IMR-90 (cell line): ENCODE results near the gene NOTCH2. TPM values are rescaled to one million over a fixed set of nuclear protein-coding genes. Genes with fewer than 3 reads are reported as not detected.

Source experiments
- ATAC-seq: fragments of 200-7000 bp; cut with Tn5 transposase; 2 replicates; pipeline ENCODE4 v1.9.1; 2020; ENCODE audit warnings: low read depth, mild to moderate bottlenecking, moderate library complexity
- BruUV-seq: library from RNA; stranded (reverse); fragments of 400-500 nt; replicated peaks from 2 replicates; lab custom pipeline; 2021; lab: Mats Ljungman, UMichigan
- CTCF ChIA-PET: fragments of 300-600 bp; formaldehyde crosslinking; extraction: SDS; loops from one replicate; lab custom pipeline; 2021; ENCODE audit warnings: antibody characterized with exemption; lab: Yijun Ruan, JAX
- POLR2A ChIA-PET: fragments of 300-600 bp; sonication (Branson Sonifier 250); formaldehyde crosslinking; loops from one replicate; lab custom pipeline; 2022; ENCODE audit warnings: antibody characterized with exemption; ENCODE audit not compliant: unreplicated experiment; lab: Charles Lee
- DNase-seq: peaks from one replicate; pipeline ENCODE4 v3.0.0; 2013
- H2AFZ ChIP-seq: replicated peaks from 2 replicates; pipeline ENCODE3; 2013; ENCODE audit warnings: low read length, mild to moderate bottlenecking; ENCODE audit not compliant: poor library complexity
- H2AK5ac ChIP-seq: 2 replicates; pipeline ENCODE4 v1.6.1; 2013; ENCODE audit warnings: low read depth, low read length, inconsistent platforms
- H2AK9ac ChIP-seq: replicated peaks from 2 replicates; pipeline ENCODE3; 2013; ENCODE audit warnings: mild to moderate bottlenecking, low read depth, low read length, moderate library complexity; ENCODE audit not compliant: poor library complexity
- H2BK120ac ChIP-seq: 2 replicates; pipeline ENCODE4 v1.6.1; 2013; ENCODE audit warnings: low read depth, low read length, inconsistent platforms
- H2BK15ac ChIP-seq: 3 replicates; pipeline ENCODE4 v1.6.1; 2013; ENCODE audit warnings: low read depth, low read length, inconsistent platforms
- H2BK20ac ChIP-seq: 2 replicates; pipeline ENCODE4 v1.6.1; 2013; ENCODE audit warnings: low read depth, mild to moderate bottlenecking, inconsistent platforms, low read length, moderate library complexity
- H2BK5ac ChIP-seq: 2 replicates; pipeline ENCODE4 v1.6.1; 2013; ENCODE audit warnings: mild to moderate bottlenecking, low read depth, low read length, inconsistent platforms; ENCODE audit not compliant: poor library complexity, severe bottlenecking
- H3K14ac ChIP-seq: replicated peaks from 2 replicates; pipeline ENCODE4 v1.6.1; 2013; ENCODE audit warnings: low read depth, low read length, inconsistent platforms
- H3K18ac ChIP-seq: 2 replicates; pipeline ENCODE4 v1.6.1; 2013; ENCODE audit warnings: low read depth, low read length, control low read depth
- H3K23ac ChIP-seq: 2 replicates; pipeline ENCODE4 v1.6.1; 2013; ENCODE audit warnings: low read depth, low read length, inconsistent platforms
- H3K27ac ChIP-seq: 2 replicates; pipeline ENCODE4 v1.5.1; 2013; ENCODE audit warnings: mild to moderate bottlenecking, control low read depth, low read length; ENCODE audit not compliant: insufficient read depth
- H3K27me3 ChIP-seq: 2 replicates; pipeline ENCODE4 v1.6.1; 2013; ENCODE audit warnings: low read length; ENCODE audit not compliant: control insufficient read depth, insufficient read depth
- H3K36me3 ChIP-seq: 2 replicates; pipeline ENCODE4 v1.6.1; 2013; ENCODE audit warnings: low read length, mixed read lengths; ENCODE audit not compliant: control insufficient read depth, insufficient read depth
- H3K4ac ChIP-seq: 2 replicates; pipeline ENCODE4 v1.6.1; 2013; ENCODE audit warnings: low read depth, low read length, inconsistent platforms
- H3K4me1 ChIP-seq: 2 replicates; pipeline ENCODE4 v1.6.1; 2013; ENCODE audit warnings: low read length, mixed read lengths; ENCODE audit not compliant: control insufficient read depth, insufficient read depth
- H3K4me2 ChIP-seq: 2 replicates; pipeline ENCODE4 v1.6.1; 2013; ENCODE audit warnings: low read depth, mild to moderate bottlenecking, control low read depth, low read length, moderate library complexity
- H3K4me3 ChIP-seq: 2 replicates; pipeline ENCODE4 v1.5.1; 2013; ENCODE audit warnings: low read depth, mild to moderate bottlenecking, control low read depth, low read length, moderate library complexity; ENCODE audit not compliant: insufficient read depth
- H3K56ac ChIP-seq: 2 replicates; pipeline ENCODE4 v1.6.1; 2013; ENCODE audit warnings: low read length, inconsistent platforms; ENCODE audit not compliant: insufficient read depth; ENCODE audit errors: extremely low read depth
- H3K79me1 ChIP-seq, 2 experiments: 2 replicates each; pipeline ENCODE4 v1.6.1; 2013; ENCODE audit warnings: low read length in 2 of 2, inconsistent platforms in 1 of 2, low read depth in 1 of 2
- H3K9ac ChIP-seq: 2 replicates; pipeline ENCODE4 v1.6.1; 2013; ENCODE audit warnings: low read depth, low read length, control low read depth
- H3K9me1 ChIP-seq: 2 replicates; pipeline ENCODE4 v1.6.1; 2013; ENCODE audit warnings: low read length, inconsistent platforms; ENCODE audit not compliant: insufficient read depth
- H3K9me3 ChIP-seq: 2 replicates; pipeline ENCODE4 v1.6.1; 2013; ENCODE audit warnings: low read length; ENCODE audit not compliant: control insufficient read depth, insufficient read depth
- H4K20me1 ChIP-seq: 2 replicates; pipeline ENCODE4 v1.6.1; 2013; ENCODE audit warnings: low read length, inconsistent platforms; ENCODE audit not compliant: insufficient read depth
- H4K5ac ChIP-seq: 2 replicates; pipeline ENCODE4 v1.6.1; 2013; ENCODE audit warnings: mild to moderate bottlenecking, low read depth, low read length, control low read depth
- H4K8ac ChIP-seq, 2 experiments: 2 replicates each; pipeline ENCODE4 v1.6.1; 2013; ENCODE audit warnings: low read depth in 2 of 2, low read length in 2 of 2, control low read depth in 1 of 2, inconsistent platforms in 1 of 2
- H4K91ac ChIP-seq: 2 replicates; pipeline ENCODE4 v1.6.1; 2013; ENCODE audit warnings: low read depth, low read length, inconsistent platforms; ENCODE audit not compliant: insufficient read depth
- BHLHE40 ChIP-seq: fragments of 150-350 bp; IDR thresholded peaks from 2 replicates; pipeline ENCODE4 v1.6.1; 2016; ENCODE audit warnings: mild to moderate bottlenecking, low read depth, low read length
- CEBPB ChIP-seq: IDR thresholded peaks from 2 replicates; pipeline ENCODE4 v1.6.1; 2012; ENCODE audit warnings: low read depth, low read length, improper control_type of control experiment
- CHD1 ChIP-seq: IDR thresholded peaks from 2 replicates; pipeline ENCODE4 v1.6.1; 2012; ENCODE audit warnings: low read depth, low read length, improper control_type of control experiment
- CTCF ChIP-seq: conservative IDR thresholded peaks from 2 replicates; pipeline ENCODE4 v1.5.1; 2012; ENCODE audit warnings: mild to moderate bottlenecking, low read depth, low read length, improper control_type of control experiment
- ELK1 ChIP-seq: fragments of 150-350 bp; IDR thresholded peaks from 2 replicates; pipeline ENCODE4 v1.6.1; 2016; ENCODE audit warnings: low read depth, mild to moderate bottlenecking, low read length, moderate library complexity, borderline replicate concordance
- FOS ChIP-seq: fragments of 150-350 bp; IDR thresholded peaks from 2 replicates; pipeline ENCODE4 v1.6.1; 2016; ENCODE audit warnings: low read depth, low read length
- MAFK ChIP-seq: IDR thresholded peaks from 2 replicates; pipeline ENCODE4 v1.6.1; 2012; ENCODE audit warnings: low read depth, low read length, improper control_type of control experiment
- MAZ ChIP-seq: IDR thresholded peaks from 2 replicates; pipeline ENCODE4 v1.6.1; 2012; ENCODE audit warnings: low read depth, mild to moderate bottlenecking, low read length, improper control_type of control experiment, moderate library complexity, borderline replicate concordance
- MXI1 ChIP-seq: IDR thresholded peaks from 2 replicates; pipeline ENCODE4 v1.6.1; 2012; ENCODE audit warnings: low read depth, mild to moderate bottlenecking, low read length, moderate library complexity, borderline replicate concordance
- NFE2L2 ChIP-seq: fragments of 150-350 bp; IDR thresholded peaks from 2 replicates; pipeline ENCODE4 v1.6.1; 2016; ENCODE audit warnings: low read depth, mild to moderate bottlenecking, low read length
- POLR2A ChIP-seq: IDR thresholded peaks from 2 replicates; pipeline ENCODE4 v1.6.1; 2012; ENCODE audit warnings: mild to moderate bottlenecking, low read depth, low read length
- RAD21 ChIP-seq: IDR thresholded peaks from 2 replicates; pipeline ENCODE4 v1.6.1; 2012; ENCODE audit warnings: low read length, improper control_type of control experiment
- RCOR1 ChIP-seq: IDR thresholded peaks from 2 replicates; pipeline ENCODE4 v1.6.1; 2012; ENCODE audit warnings: mild to moderate bottlenecking, low read length, improper control_type of control experiment; ENCODE audit not compliant: insufficient replicate concordance
- RFX5 ChIP-seq: IDR thresholded peaks from 2 replicates; pipeline ENCODE4 v1.8.0; 2012; ENCODE audit warnings: low read depth, mild to moderate bottlenecking, low read length, moderate library complexity
- SMC3 ChIP-seq: fragments of 150-350 bp; IDR thresholded peaks from 2 replicates; pipeline ENCODE4 v1.6.1; 2016; ENCODE audit warnings: low read depth, mild to moderate bottlenecking, antibody characterized with exemption, low read length, moderate library complexity
- USF2 ChIP-seq: fragments of 150-350 bp; IDR thresholded peaks from 2 replicates; pipeline ENCODE4 v1.6.1; 2017; ENCODE audit warnings: mild to moderate bottlenecking, antibody characterized with exemption, low read length, low read depth
- WGBS, 2 experiments: methylation state at CpG; one replicate each; pipeline versions ENCODE4 v1.1.5 to v1.1.7; 2013; ENCODE audit warnings: missing lambda C conversion rate in 2 of 2; ENCODE audit not compliant: insufficient read length in 1 of 2; ENCODE audit errors: extremely low coverage in 2 of 2; 5-methylcytosine and 5-hydroxymethylcytosine counted together
- dilution Hi-C: fragments of 300-500 bp; cut with HindIII; formaldehyde crosslinking; loops from one replicate; pipeline ENCODE4 v1.14.3; 2018; ENCODE audit warnings: low sequenced_read_pairs; ENCODE audit not compliant: unreplicated experiment
- in situ Hi-C: fragments of 300-500 bp; cut with MboI; formaldehyde crosslinking; loops from 3 replicates; pipeline ENCODE4 v1.14.3; 2019; ENCODE audit warnings: low sequenced_read_pairs, inconsistent platforms, mixed read lengths
- intact Hi-C: fragments of 100-400 bp; cut with micrococcal nuclease; formaldehyde crosslinking; loops from 2 replicates; pipeline ENCODE4 v1.10.0; 2022
- polyA plus RNA-seq, 3 experiments: library from polyadenylated mRNA; depleted of rRNA; stranded (reverse); fragments of >200 nt; gene quantifications; 2 replicates each; pipeline ENCODE4 v1.2.3, GENCODE V29; 2012; ENCODE audit warnings: low replicate concordance in 1 of 3
- total RNA-seq: library from RNA; depleted of rRNA; stranded (reverse); fragments of >200 nt; gene quantifications from 2 replicates; pipeline ENCODE4 v1.2.3, GENCODE V29; 2012

Gene NOTCH2
- total and polyA plus RNA-seq, 2 of the 4 experiments (the other 2 are of a cell fraction) = 40.4 to 131 TPM

- no peak overlapping the region for H4K91ac ChIP-seq
- DNase-seq (no peak), ATAC-seq (no peak)
- H3K79me1 ChIP-seq = peaks cover 16 to 33% of the 10 kb centered on the region in 2 experiments
- no peak overlapping the region for H2AK5ac ChIP-seq
- no CpG with 5 or more reads among the region's 5 CpGs for WGBS, 2 experiments
- H4K5ac ChIP-seq = no peak overlapping the region
- no peak overlapping the region for H2AFZ ChIP-seq
- H4K20me1 ChIP-seq = peaks cover 3% of the 10 kb centered on the region; the same call in 1 of the 2 replicates
- POLR2A ChIA-PET = no interaction called here
- dilution Hi-C loops (no loop called here), in situ Hi-C loops (no loop called here), intact Hi-C loops (no loop called here)
- H3K4me3 ChIP-seq = no peak overlapping the region
- no peak overlapping the region for H3K27ac ChIP-seq
- H3K4ac ChIP-seq = no peak overlapping the region
- H3K23ac ChIP-seq = no peak overlapping the region
- TF ChIP-seq USF2 (no peak), MAFK (no peak), POLR2A (no peak), RFX5 (no peak), RAD21 (no peak), MXI1 (no peak), SMC3 (no peak), CEBPB (no peak), NFE2L2 (no peak), MAZ (no peak), FOS (no peak), CTCF (no peak), ELK1 (no peak), BHLHE40 (no peak), RCOR1 (no peak), CHD1 (no peak)
- H3K36me3 ChIP-seq = peaks cover 25% of the 10 kb centered on the region
- no peak overlapping the region for H4K8ac ChIP-seq
- no peak overlapping the region for H2AK9ac ChIP-seq
- peaks cover 6% of the 10 kb centered on the region; the same call in 1 of the 2 replicates for H3K9me1 ChIP-seq
- no peak overlapping the region for H3K4me2 ChIP-seq
- no peaks in the 10 kb centered on the region for H3K27me3 ChIP-seq
- no peak overlapping the region for H2BK20ac ChIP-seq
- no peak overlapping the region for H2BK5ac ChIP-seq
- no TSS peak for BruUV-seq
- H2BK120ac ChIP-seq = no peak overlapping the region
- CTCF ChIA-PET = no interaction called here
- H3K56ac ChIP-seq = no peak overlapping the region
- H3K4me1 ChIP-seq = peaks cover 4% of the 10 kb centered on the region
- no peak overlapping the region for H3K9ac ChIP-seq
- H2BK15ac ChIP-seq = no peak overlapping the region
- H3K9me3 ChIP-seq = no peaks in the 10 kb centered on the region
- no peak overlapping the region for H3K18ac ChIP-seq
- H3K14ac ChIP-seq = no peak overlapping the region
Measured at GRCh38 chr1:119953266-119953998, 116.0 kb downstream of the NOTCH2 start.
